ENCODE measurements around the gene ZNF618. TPM values are rescaled to one million over a fixed set of nuclear protein-coding genes. Genes with fewer than 3 reads are reported as not detected.

The ZNF618 gene
- total RNA-seq, 2 donors from 2014 or later: 4.6 to 11.3 TPM

DNA sequence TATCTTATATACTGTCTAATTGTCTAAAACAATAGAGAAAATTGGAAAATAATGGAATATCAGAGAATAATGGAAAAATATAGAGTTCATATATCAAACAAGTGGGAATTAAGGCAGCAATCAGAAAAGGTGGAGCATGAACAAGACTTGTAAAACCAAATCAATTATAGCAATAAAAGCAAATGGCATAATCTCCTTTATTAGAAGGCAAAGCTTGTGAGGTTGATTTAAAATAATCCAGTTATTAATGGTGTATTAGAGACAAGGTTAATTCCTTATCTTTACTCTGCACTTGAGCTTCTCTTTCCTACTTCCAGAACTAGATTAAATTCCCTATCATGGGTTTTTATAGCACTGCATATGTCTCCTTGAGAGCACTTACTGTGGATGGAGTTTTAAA lies 137.9 kb downstream of the ZNF618 start:
- no peaks in the 10 kb centered on the region for H3K4me1 ChIP-seq (replicated peaks)
- no peak for DNase-seq (ENCODE audit: low spot score)
- no peaks in the 10 kb centered on the region for H3K27me3 ChIP-seq (replicated peaks; ENCODE audit: insufficient read depth)
- no peak for TF ChIP-seq POLR2AphosphoS5 (IDR thresholded peaks at IDR 0.05)
- no peak for TF ChIP-seq POLR2A (IDR thresholded peaks at IDR 0.05)
- TF ChIP-seq, protein P1, sequence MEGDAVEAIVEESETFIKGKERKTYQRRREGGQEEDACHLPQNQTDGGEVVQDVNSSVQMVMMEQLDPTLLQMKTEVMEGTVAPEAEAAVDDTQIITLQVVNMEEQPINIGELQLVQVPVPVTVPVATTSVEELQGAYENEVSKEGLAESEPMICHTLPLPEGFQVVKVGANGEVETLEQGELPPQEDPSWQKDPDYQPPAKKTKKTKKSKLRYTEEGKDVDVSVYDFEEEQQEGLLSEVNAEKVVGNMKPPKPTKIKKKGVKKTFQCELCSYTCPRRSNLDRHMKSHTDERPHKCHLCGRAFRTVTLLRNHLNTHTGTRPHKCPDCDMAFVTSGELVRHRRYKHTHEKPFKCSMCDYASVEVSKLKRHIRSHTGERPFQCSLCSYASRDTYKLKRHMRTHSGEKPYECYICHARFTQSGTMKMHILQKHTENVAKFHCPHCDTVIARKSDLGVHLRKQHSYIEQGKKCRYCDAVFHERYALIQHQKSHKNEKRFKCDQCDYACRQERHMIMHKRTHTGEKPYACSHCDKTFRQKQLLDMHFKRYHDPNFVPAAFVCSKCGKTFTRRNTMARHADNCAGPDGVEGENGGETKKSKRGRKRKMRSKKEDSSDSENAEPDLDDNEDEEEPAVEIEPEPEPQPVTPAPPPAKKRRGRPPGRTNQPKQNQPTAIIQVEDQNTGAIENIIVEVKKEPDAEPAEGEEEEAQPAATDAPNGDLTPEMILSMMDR (IDR thresholded peaks at IDR 0.05): no peak
- intact Hi-C loops (cut with DNase I): no loop called here
- no peak overlapping the region for H3K27ac ChIP-seq
- no peaks in the 10 kb centered on the region for H3K9me3 ChIP-seq
- no peak overlapping the region for H3K4me3 ChIP-seq
- no peaks in the 10 kb centered on the region for H3K36me3 ChIP-seq

DNA sequence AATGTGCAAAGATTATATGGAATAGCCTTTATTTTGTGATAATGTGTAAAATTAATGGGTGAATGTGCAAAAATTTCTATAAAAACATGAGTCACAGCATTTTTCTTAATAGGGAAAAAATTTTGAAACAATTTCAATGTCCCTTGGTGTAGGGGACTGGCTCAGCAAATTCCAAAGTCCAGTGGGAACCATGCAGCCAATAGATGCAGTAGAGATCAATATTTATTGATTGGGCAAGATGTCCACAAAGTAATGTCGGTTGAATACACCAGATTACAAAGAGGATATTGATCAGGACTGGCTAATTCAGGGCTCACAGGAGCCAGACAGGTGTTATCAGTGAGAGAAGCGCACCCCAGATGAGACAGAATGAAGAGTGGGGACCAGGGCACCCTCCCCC lies 139.5 kb downstream of the ZNF618 start:
- no peak overlapping the region for H3K4me3 ChIP-seq
- no peak for DNase-seq (ENCODE audit: low spot score)
- no peaks in the 10 kb centered on the region for H3K36me3 ChIP-seq
- 87% methylated on average over 2 of the region's 2 CpGs for WGBS
- intact Hi-C loops (cut with DNase I): no loop called here
- no peaks in the 10 kb centered on the region for H3K27me3 ChIP-seq (replicated peaks; ENCODE audit: insufficient read depth)
- TF ChIP-seq POLR2A (IDR thresholded peaks at IDR 0.05) (no peak), POLR2AphosphoS5 (IDR thresholded peaks at IDR 0.05) (no peak)
- TF ChIP-seq, protein P1 (IDR thresholded peaks at IDR 0.05): no peak
- no peaks in the 10 kb centered on the region for H3K9me3 ChIP-seq
- H3K4me1 ChIP-seq (replicated peaks): no peaks in the 10 kb centered on the region
- H3K27ac ChIP-seq: no peak overlapping the region

DNA sequence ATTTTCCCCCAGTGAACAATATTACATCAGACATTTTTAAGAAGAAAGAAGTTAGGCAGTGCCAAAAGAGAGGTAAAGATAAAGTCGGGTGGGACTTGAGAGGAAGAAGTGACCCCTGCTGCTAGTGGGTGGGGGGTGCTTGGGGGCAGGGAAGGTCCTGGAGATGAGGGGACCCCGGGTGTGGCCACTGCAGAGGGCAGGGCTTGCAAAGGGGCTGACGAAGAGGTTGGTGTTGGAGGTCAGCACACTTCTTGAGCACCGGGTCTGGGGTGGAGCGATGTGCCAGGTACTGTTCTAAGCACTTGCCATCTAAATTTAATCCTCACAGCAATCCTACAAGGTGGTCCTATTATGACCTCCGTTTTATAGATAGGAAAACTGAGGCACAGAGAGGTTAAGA lies 140.0 kb downstream of the ZNF618 start:
- WGBS: 96% methylated on average over 6 of the region's 6 CpGs
- Histone ChIP-seq H3K9me3 (no peaks in the 10 kb centered on the region), H3K36me3 (no peaks in the 10 kb centered on the region), H3K27ac (no peak overlapping the region), H3K4me1 (replicated peaks) (no peaks in the 10 kb centered on the region), H3K4me3 (no peak overlapping the region), H3K27me3 (replicated peaks; ENCODE audit: insufficient read depth) (no peaks in the 10 kb centered on the region)
- TF ChIP-seq POLR2A (IDR thresholded peaks at IDR 0.05): no peak
- TF ChIP-seq, protein P1 (IDR thresholded peaks at IDR 0.05): no peak
- no peak for TF ChIP-seq POLR2AphosphoS5 (IDR thresholded peaks at IDR 0.05)
- intact Hi-C loops (cut with DNase I): no loop called here
- no peak for DNase-seq (ENCODE audit: low spot score)

DNA sequence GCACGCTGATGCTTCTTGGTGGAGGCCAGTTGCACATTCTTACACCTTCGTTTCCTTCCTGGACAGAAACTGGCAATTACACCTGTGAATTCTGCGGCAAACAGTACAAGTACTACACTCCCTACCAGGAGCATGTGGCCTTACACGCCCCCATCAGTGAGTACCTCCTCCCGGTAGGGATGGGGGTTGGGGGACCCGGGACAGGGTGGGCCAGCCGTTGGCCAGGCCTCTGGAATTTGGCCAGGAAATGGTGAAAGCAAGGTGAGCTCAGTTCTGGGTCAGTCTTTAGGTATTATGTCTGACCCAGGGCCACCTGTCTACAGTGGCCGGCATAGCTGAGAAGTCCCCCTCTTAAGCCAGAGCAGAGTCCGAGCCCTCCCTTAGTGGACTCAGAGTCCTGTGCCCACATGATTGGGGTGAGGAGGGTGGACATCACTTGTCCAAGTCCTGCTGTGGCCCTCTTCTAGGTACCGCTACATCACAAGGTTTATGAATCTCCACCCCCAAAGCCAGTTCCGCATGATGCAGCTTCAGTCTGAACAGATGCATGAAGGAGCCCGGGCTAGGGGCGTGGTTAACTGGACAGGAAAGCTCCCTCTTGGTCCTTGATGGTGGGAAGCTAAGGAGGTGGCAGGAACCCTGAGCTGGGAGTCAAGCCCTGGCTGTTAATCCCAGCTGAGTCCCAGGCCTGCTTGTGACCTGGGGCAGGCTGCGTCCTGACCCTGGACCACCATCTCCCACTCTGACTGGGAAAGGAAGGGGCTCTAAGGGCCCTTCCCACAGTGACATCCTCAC lies 140.7 kb downstream of the ZNF618 start:
- peak; percentile 2 for DNase-seq (ENCODE audit: low spot score)
- H3K4me3 ChIP-seq: no peak overlapping the region
- TF ChIP-seq POLR2A (IDR thresholded peaks at IDR 0.05) (no peak), POLR2AphosphoS5 (IDR thresholded peaks at IDR 0.05) (no peak)
- TF ChIP-seq, protein P1 (IDR thresholded peaks at IDR 0.05): no peak
- H3K27me3 ChIP-seq (replicated peaks; ENCODE audit: insufficient read depth): no peaks in the 10 kb centered on the region
- H3K9me3 ChIP-seq: no peaks in the 10 kb centered on the region
- H3K27ac ChIP-seq: no peak overlapping the region
- 98% methylated on average over 14 of the region's 14 CpGs for WGBS
- H3K36me3 ChIP-seq: no peaks in the 10 kb centered on the region
- no peaks in the 10 kb centered on the region for H3K4me1 ChIP-seq (replicated peaks)
- intact Hi-C loops (cut with DNase I): no loop called here

Data from prostate gland (tissue), 2 donors.